ENCODE results near the gene PGS1. TPM values are rescaled to one million over a fixed set of nuclear protein-coding genes. Genes with fewer than 3 reads are reported as not detected.
A peak's percentile ranks its signal among the peaks of the same experiment; 100 is the strongest.

PGS1 gene
- total RNA-seq, 2 donors from 2014 or later = 29.2 to 57.4 TPM

- intact Hi-C loops (cut with DNase I) = no loop called here
- no peaks in the 10 kb centered on the region for H3K27me3 ChIP-seq (replicated peaks; ENCODE audit: insufficient read depth)
- WGBS = 82% methylated on average over 26 of the region's 34 CpGs
- no peaks in the 10 kb centered on the region for H3K36me3 ChIP-seq
- TF ChIP-seq, protein P1, sequence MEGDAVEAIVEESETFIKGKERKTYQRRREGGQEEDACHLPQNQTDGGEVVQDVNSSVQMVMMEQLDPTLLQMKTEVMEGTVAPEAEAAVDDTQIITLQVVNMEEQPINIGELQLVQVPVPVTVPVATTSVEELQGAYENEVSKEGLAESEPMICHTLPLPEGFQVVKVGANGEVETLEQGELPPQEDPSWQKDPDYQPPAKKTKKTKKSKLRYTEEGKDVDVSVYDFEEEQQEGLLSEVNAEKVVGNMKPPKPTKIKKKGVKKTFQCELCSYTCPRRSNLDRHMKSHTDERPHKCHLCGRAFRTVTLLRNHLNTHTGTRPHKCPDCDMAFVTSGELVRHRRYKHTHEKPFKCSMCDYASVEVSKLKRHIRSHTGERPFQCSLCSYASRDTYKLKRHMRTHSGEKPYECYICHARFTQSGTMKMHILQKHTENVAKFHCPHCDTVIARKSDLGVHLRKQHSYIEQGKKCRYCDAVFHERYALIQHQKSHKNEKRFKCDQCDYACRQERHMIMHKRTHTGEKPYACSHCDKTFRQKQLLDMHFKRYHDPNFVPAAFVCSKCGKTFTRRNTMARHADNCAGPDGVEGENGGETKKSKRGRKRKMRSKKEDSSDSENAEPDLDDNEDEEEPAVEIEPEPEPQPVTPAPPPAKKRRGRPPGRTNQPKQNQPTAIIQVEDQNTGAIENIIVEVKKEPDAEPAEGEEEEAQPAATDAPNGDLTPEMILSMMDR (IDR thresholded peaks at IDR 0.05) = no peak
- TF ChIP-seq POLR2AphosphoS5 (IDR thresholded peaks at IDR 0.05) = no peak
- TF ChIP-seq POLR2A (IDR thresholded peaks at IDR 0.05) = no peak
- no peak for DNase-seq (ENCODE audit: low spot score)
- no peak overlapping the region for H3K4me3 ChIP-seq
- no peaks in the 10 kb centered on the region for H3K9me3 ChIP-seq
- H3K4me1 ChIP-seq (replicated peaks) = no peaks in the 10 kb centered on the region
- H3K27ac ChIP-seq = no peak overlapping the region
Measured at GRCh38 chr17:78414178-78415162, 36.0 kb downstream of the PGS1 start.

DNA sequence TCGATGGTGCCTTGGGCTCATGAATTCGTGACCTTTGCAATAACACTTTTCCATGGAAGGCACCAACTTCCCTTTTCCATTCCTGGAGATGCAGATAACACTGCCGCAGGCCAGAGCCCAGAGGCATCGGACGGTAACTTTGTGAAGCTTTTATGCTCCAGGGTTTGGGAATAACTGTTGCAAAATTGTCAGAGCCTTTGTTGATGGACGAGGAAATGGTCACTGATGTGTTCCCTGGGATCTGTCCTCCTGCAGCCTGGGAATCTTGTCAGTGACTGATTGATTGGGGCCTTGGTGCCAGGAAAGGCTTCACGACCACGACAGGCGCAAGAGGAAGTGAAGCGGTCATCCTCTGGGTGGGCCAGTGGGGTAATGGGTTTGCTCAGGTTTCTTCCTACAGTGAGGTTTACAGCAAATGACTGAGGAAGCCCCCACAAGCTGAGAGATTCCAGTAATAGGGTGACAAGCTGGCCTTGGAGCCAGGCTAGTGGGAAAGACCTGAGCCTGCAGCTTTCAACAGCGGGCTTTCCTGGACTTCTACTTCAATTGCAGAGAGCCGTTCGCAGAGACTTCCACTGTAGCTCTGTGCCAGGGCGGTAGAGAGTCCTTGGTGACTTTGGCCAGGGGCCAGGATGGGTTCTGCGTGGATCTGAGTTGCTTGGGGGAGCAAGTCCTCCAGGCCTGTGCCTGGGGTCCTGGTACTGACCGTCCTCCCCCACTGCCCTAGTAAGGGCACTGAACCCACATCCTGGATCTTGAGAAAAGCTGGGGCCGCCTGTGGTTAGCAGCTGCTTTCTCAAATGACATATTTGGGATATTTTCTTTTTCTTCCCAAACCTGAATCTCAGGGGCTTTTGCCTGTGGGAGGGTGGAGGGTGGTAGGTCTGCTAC lies 37.6 kb downstream of the PGS1 start:
- H3K9me3 ChIP-seq = no peaks in the 10 kb centered on the region
- DNase-seq (ENCODE audit: low spot score) = no peak
- H3K27ac ChIP-seq = peak overlapping the region; percentile 46 to 70
- 74% methylated on average over 17 of the region's 17 CpGs for WGBS
- H3K4me3 ChIP-seq = no peak overlapping the region
- intact Hi-C loops (cut with DNase I) = no loop called here
- no peak for TF ChIP-seq POLR2A (IDR thresholded peaks at IDR 0.05)
- TF ChIP-seq, protein P1 (IDR thresholded peaks at IDR 0.05) = no peak
- no peak for TF ChIP-seq POLR2AphosphoS5 (IDR thresholded peaks at IDR 0.05)
- no peaks in the 10 kb centered on the region for H3K4me1 ChIP-seq (replicated peaks)
- H3K27me3 ChIP-seq (replicated peaks; ENCODE audit: insufficient read depth) = no peaks in the 10 kb centered on the region
- H3K36me3 ChIP-seq = peaks cover 0 to 5% of the 10 kb centered on the region in 2 donors

GRCh38 chr17:78416791-78417530 lies 38.5 kb downstream of the PGS1 start:
- Histone ChIP-seq H3K27me3 (replicated peaks; ENCODE audit: insufficient read depth) (no peaks in the 10 kb centered on the region), H3K4me1 (replicated peaks) (no peaks in the 10 kb centered on the region), H3K27ac (peak overlapping the region; percentile 46 to 70), H3K36me3 (peaks cover 0 to 5% of the 10 kb centered on the region in 2 donors), H3K4me3 (no peak overlapping the region), H3K9me3 (no peaks in the 10 kb centered on the region)
- WGBS = 60% methylated on average over 15 of the region's 15 CpGs
- no peak for DNase-seq (ENCODE audit: low spot score)
- TF ChIP-seq POLR2A (IDR thresholded peaks at IDR 0.05) (no peak), POLR2AphosphoS5 (IDR thresholded peaks at IDR 0.05) (peak; percentile 66)
- intact Hi-C loops (cut with DNase I) = no loop called here

DNA sequence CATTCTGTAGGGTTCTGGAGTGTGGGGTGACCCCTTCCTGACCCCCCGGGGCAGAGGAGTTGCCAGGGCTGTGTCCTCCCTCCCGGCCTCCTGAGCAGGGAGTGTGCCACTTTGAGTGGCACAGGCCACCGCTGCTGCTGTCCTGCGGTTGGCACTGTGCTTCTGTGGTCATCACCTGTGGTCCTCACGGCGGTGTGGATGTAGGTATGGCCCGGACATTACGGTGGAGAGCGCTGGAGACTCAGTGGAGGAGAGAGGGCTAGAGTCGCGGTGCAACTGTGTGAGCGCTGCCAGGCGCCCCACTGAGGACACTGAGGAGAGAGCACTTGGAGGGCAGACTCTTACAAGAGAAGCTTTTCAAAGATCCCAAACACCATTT lies 39.1 kb downstream of the PGS1 start:
- intact Hi-C loops (cut with DNase I) = no loop called here
- Histone ChIP-seq H3K9me3 (no peaks in the 10 kb centered on the region), H3K36me3 (peaks cover 0 to 5% of the 10 kb centered on the region in 2 donors), H3K4me3 (no peak overlapping the region), H3K27me3 (replicated peaks; ENCODE audit: insufficient read depth) (no peaks in the 10 kb centered on the region), H3K4me1 (replicated peaks) (no peaks in the 10 kb centered on the region), H3K27ac (peak overlapping the region; percentile 46 to 48)
- TF ChIP-seq POLR2A (IDR thresholded peaks at IDR 0.05) = no peak
- no peak for TF ChIP-seq POLR2AphosphoS5 (IDR thresholded peaks at IDR 0.05)
- TF ChIP-seq, protein P1 (IDR thresholded peaks at IDR 0.05) = no peak
- no peak for DNase-seq (ENCODE audit: low spot score)
- WGBS = 88% methylated on average over 13 of the region's 13 CpGs

Data from prostate gland (tissue), 2 donors.